ENCODE results near the gene THAP11.
A peak's percentile ranks its signal among the peaks of the same experiment; 100 is the strongest.

The THAP11 gene

DNA sequence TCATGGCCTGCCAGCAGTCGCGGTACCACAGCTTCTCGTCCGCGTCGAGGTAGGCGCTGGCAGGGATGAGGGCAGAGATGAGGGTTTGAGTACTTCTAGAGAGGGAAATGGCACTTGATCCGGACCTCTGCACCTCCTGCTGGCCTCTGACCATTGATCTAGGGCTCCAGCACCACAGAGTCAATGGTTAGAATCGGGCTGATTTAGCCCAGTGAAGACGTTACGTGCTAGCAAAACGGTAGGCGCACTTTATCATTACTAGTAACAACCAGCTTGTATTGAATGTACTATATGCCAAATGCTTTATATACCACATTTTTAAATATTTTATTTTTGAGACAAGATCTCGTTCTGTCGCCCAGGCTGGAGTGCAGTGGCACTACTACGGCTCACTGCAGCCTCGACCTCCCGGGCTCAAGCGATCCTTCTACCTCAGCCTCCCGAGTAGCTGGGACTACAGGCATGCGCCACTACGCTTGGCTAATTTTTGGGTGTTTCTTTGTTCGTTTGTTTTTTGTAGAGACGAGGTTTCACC, 34.9 kb upstream of the THAP11 start:
- peak overlapping the region in 4 of 5 donors; percentile 60 to 72 (median 64) for H3K9ac ChIP-seq (ENCODE audit: low read length in 5 of 5)
- peak overlapping the region; percentile 74 for H3K27ac ChIP-seq (ENCODE audit: low read depth, low read length)
- peak overlapping the region; percentile 72 to 98 (median 96) for H3K4me3 ChIP-seq (ENCODE audit: low read depth in 1 of 5, low read length in 5 of 5)
- peaks cover 3 to 11% (median 5%) of the 10 kb centered on the region in 5 donors for H3K36me3 ChIP-seq (ENCODE audit: control insufficient read depth in 5 of 5, insufficient read depth in 5 of 5, low read length in 5 of 5)
- no peaks in the 10 kb centered on the region for H3K9me3 ChIP-seq (ENCODE audit: control insufficient read depth in 5 of 5, low read length in 5 of 5)
- H3K27me3 ChIP-seq (ENCODE audit: control insufficient read depth in 5 of 5, insufficient read depth in 4 of 5, low read length in 5 of 5), result no peaks in the 10 kb centered on the region
- peaks cover 12 to 22% (median 21%) of the 10 kb centered on the region in 5 donors for H3K4me1 ChIP-seq (ENCODE audit: control insufficient read depth in 5 of 5, insufficient read depth in 5 of 5, low read length in 5 of 5)

DNA sequence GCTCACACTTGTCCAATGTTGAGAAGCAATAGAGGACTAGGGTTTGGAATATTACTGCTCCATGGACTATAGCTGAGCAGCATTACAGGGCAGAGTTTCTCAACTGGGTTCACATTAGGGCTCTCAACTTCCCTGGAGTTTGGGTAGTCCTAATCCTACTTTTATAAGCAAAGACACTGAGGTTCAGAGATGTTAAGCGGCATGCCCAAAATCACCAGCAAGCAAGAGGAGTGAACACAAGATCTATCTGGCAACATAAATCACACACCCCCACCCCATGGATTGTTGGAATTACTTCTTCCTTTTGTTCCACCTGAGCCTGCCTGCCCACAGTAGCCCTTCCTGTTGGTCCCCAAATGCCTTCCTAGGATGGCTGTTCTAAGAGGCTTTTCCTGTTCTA, 30.2 kb upstream of the THAP11 start:
- Histone ChIP-seq H3K36me3 (ENCODE audit: control insufficient read depth in 5 of 5, insufficient read depth in 5 of 5, low read length in 5 of 5) (no peaks in the 10 kb centered on the region), H3K9ac (ENCODE audit: low read length in 5 of 5) (no peak overlapping the region), H3K27ac (ENCODE audit: low read depth, low read length) (no peak overlapping the region), H3K4me1 (ENCODE audit: control insufficient read depth in 5 of 5, insufficient read depth in 5 of 5, low read length in 5 of 5) (peaks cover 4 to 7% (median 6%) of the 10 kb centered on the region in 5 donors), H3K27me3 (ENCODE audit: control insufficient read depth in 5 of 5, insufficient read depth in 4 of 5, low read length in 5 of 5) (no peaks in the 10 kb centered on the region), H3K4me3 (ENCODE audit: low read depth in 1 of 5, low read length in 5 of 5) (no peak overlapping the region), H3K9me3 (ENCODE audit: control insufficient read depth in 5 of 5, low read length in 5 of 5) (no peaks in the 10 kb centered on the region)

GRCh38 chr16:67814567-67814966, 27.6 kb upstream of the THAP11 start:
- Histone ChIP-seq H3K4me1 (ENCODE audit: control insufficient read depth in 5 of 5, insufficient read depth in 5 of 5, low read length in 5 of 5) (peaks cover 0 to 2% (median 0%) of the 10 kb centered on the region in 5 donors), H3K4me3 (ENCODE audit: low read depth in 1 of 5, low read length in 5 of 5) (no peak overlapping the region), H3K36me3 (ENCODE audit: control insufficient read depth in 5 of 5, insufficient read depth in 5 of 5, low read length in 5 of 5) (no peaks in the 10 kb centered on the region), H3K9ac (ENCODE audit: low read length in 5 of 5) (no peak overlapping the region), H3K27me3 (ENCODE audit: control insufficient read depth in 5 of 5, insufficient read depth in 4 of 5, low read length in 5 of 5) (no peaks in the 10 kb centered on the region), H3K27ac (ENCODE audit: low read depth, low read length) (no peak overlapping the region), H3K9me3 (ENCODE audit: control insufficient read depth in 5 of 5, low read length in 5 of 5) (no peaks in the 10 kb centered on the region)

DNA sequence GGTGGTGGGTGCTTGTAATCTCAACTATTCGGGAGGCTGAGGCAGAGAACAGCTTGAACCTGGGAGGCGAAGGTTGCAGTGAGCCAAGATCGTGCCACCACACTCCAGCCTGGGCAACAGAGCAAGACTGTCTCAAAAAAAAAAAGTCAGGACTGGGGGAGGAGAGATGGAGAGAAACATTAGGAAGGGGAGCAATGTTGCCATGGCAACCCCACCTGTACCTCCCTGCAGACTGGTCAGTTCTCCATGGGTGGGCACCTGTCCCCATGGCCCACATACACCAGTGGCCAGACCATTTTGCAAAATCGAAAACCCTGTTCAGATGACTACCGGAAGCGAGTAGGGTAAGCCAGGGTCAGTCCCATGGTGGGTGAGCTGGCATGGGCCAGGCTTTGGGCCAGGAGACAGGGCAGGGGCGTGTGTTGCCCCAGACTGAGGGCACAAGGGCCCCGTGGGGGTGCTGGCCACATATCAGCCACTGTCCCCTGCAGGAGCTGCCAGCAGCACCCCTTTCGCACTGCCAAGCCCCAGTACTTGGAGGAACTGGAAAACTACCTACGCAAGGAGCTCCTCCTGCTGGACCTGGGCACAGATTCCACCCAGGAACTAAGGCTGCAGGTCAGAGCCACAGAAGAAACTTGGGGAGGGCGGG, 21.4 kb upstream of the THAP11 start:
- no peak overlapping the region for H3K27ac ChIP-seq (ENCODE audit: low read depth, low read length)
- no peaks in the 10 kb centered on the region for H3K27me3 ChIP-seq (ENCODE audit: control insufficient read depth in 5 of 5, insufficient read depth in 4 of 5, low read length in 5 of 5)
- H3K9me3 ChIP-seq (ENCODE audit: control insufficient read depth in 5 of 5, low read length in 5 of 5), result no peaks in the 10 kb centered on the region

DNA sequence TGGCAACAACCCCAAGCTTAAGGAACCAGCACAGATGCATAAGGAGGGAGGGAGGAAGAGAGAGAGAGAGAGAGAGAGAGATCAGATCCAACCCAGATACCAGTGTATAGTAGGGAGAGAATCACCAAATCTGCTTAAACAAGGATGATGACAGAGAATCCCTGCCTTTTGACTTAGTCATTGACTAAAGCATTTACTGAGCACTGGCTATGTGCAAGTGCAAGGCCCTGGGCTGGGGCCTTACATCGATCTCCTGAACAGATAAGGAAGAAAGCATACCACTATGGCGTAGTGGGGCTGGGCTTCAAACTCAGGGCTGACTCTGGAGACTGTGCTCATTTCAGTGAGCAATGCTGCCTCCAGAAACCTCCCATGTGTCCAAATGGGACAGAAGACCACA, 19.6 kb upstream of the THAP11 start:
- Histone ChIP-seq H3K27me3 (ENCODE audit: control insufficient read depth in 5 of 5, insufficient read depth in 4 of 5, low read length in 5 of 5) (no peaks in the 10 kb centered on the region), H3K9me3 (ENCODE audit: control insufficient read depth in 5 of 5, low read length in 5 of 5) (no peaks in the 10 kb centered on the region), H3K27ac (ENCODE audit: low read depth, low read length) (no peak overlapping the region), H3K9ac (ENCODE audit: low read length in 5 of 5) (peak overlapping the region in 1 of 5 donors; percentile 15), H3K4me1 (ENCODE audit: control insufficient read depth in 5 of 5, insufficient read depth in 5 of 5, low read length in 5 of 5) (no peaks in the 10 kb centered on the region), H3K36me3 (ENCODE audit: control insufficient read depth in 5 of 5, insufficient read depth in 5 of 5, low read length in 5 of 5) (peaks cover 0 to 12% (median 10%) of the 10 kb centered on the region in 5 donors), H3K4me3 (ENCODE audit: low read depth in 1 of 5, low read length in 5 of 5) (no peak overlapping the region)

More for the DNA sequence above, 21.4 kb upstream of the THAP11 start:
- Histone ChIP-seq H3K9ac (ENCODE audit: low read length in 5 of 5) (no peak overlapping the region), H3K4me3 (ENCODE audit: low read depth in 1 of 5, low read length in 5 of 5) (no peak overlapping the region), H3K4me1 (ENCODE audit: control insufficient read depth in 5 of 5, insufficient read depth in 5 of 5, low read length in 5 of 5) (peaks cover 0 to 2% (median 0%) of the 10 kb centered on the region in 5 donors), H3K36me3 (ENCODE audit: control insufficient read depth in 5 of 5, insufficient read depth in 5 of 5, low read length in 5 of 5) (no peaks in the 10 kb centered on the region)

GRCh38 chr16:67825119-67825518, 17.0 kb upstream of the THAP11 start:
- no peaks in the 10 kb centered on the region for H3K4me1 ChIP-seq (ENCODE audit: control insufficient read depth in 5 of 5, insufficient read depth in 5 of 5, low read length in 5 of 5)
- no peaks in the 10 kb centered on the region for H3K9me3 ChIP-seq (ENCODE audit: control insufficient read depth in 5 of 5, low read length in 5 of 5)
- peaks cover 0 to 38% (median 36%) of the 10 kb centered on the region in 5 donors for H3K36me3 ChIP-seq (ENCODE audit: control insufficient read depth in 5 of 5, insufficient read depth in 5 of 5, low read length in 5 of 5)
- no peak overlapping the region for H3K9ac ChIP-seq (ENCODE audit: low read length in 5 of 5)
- H3K4me3 ChIP-seq (ENCODE audit: low read depth in 1 of 5, low read length in 5 of 5), result no peak overlapping the region
- H3K27me3 ChIP-seq (ENCODE audit: control insufficient read depth in 5 of 5, insufficient read depth in 4 of 5, low read length in 5 of 5), result no peaks in the 10 kb centered on the region
- H3K27ac ChIP-seq (ENCODE audit: low read depth, low read length), result no peak overlapping the region

DNA sequence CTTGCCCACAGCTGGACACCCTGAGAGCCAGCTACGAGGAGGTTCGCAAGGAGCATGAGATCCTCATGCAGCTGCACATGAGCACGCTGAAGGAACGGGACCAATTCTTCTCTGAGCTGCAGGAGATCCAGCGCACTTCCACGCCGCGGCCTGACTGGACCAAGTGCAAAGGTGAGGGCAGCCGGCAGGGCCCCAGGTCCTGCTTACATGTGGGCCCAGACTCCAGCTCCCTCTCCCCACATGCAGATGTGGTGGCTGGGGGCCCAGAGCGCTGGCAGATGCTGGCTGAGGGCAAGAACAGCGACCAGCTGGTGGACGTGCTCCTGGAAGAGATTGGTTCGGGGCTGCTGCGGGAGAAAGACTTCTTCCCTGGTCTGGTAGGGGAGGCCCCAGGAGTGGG, 16.2 kb upstream of the THAP11 start:
- Histone ChIP-seq H3K27ac (ENCODE audit: low read depth, low read length) (no peak overlapping the region), H3K9ac (ENCODE audit: low read length in 5 of 5) (no peak overlapping the region), H3K9me3 (ENCODE audit: control insufficient read depth in 5 of 5, low read length in 5 of 5) (no peaks in the 10 kb centered on the region)

GRCh38 chr16:67828651-67829050, 13.5 kb upstream of the THAP11 start:
- Histone ChIP-seq H3K4me1 (ENCODE audit: control insufficient read depth in 5 of 5, insufficient read depth in 5 of 5, low read length in 5 of 5) (peaks cover 4 to 16% (median 12%) of the 10 kb centered on the region in 5 donors), H3K27me3 (ENCODE audit: control insufficient read depth in 5 of 5, insufficient read depth in 4 of 5, low read length in 5 of 5) (no peaks in the 10 kb centered on the region), H3K9ac (ENCODE audit: low read length in 5 of 5) (no peak overlapping the region), H3K4me3 (ENCODE audit: low read depth in 1 of 5, low read length in 5 of 5) (no peak overlapping the region), H3K27ac (ENCODE audit: low read depth, low read length) (no peak overlapping the region), H3K9me3 (ENCODE audit: control insufficient read depth in 5 of 5, low read length in 5 of 5) (no peaks in the 10 kb centered on the region), H3K36me3 (ENCODE audit: control insufficient read depth in 5 of 5, insufficient read depth in 5 of 5, low read length in 5 of 5) (peaks cover 0 to 60% (median 58%) of the 10 kb centered on the region in 5 donors)

More for the DNA sequence above, 16.2 kb upstream of the THAP11 start:
- Histone ChIP-seq H3K36me3 (ENCODE audit: control insufficient read depth in 5 of 5, insufficient read depth in 5 of 5, low read length in 5 of 5) (peaks cover 0 to 46% (median 44%) of the 10 kb centered on the region in 5 donors), H3K27me3 (ENCODE audit: control insufficient read depth in 5 of 5, insufficient read depth in 4 of 5, low read length in 5 of 5) (no peaks in the 10 kb centered on the region), H3K4me1 (ENCODE audit: control insufficient read depth in 5 of 5, insufficient read depth in 5 of 5, low read length in 5 of 5) (no peaks in the 10 kb centered on the region), H3K4me3 (ENCODE audit: low read depth in 1 of 5, low read length in 5 of 5) (no peak overlapping the region)

GRCh38 chr16:67833030-67833414, 9.1 kb upstream of the THAP11 start:
- H3K36me3 ChIP-seq (ENCODE audit: control insufficient read depth in 5 of 5, insufficient read depth in 5 of 5, low read length in 5 of 5), result peaks cover 0 to 43% (median 43%) of the 10 kb centered on the region in 5 donors
- peak overlapping the region; percentile 78 to 93 (median 91) for H3K9ac ChIP-seq (ENCODE audit: low read length in 5 of 5)
- H3K27ac ChIP-seq (ENCODE audit: low read depth, low read length), result peak overlapping the region; percentile 70
- H3K27me3 ChIP-seq (ENCODE audit: control insufficient read depth in 5 of 5, insufficient read depth in 4 of 5, low read length in 5 of 5), result no peaks in the 10 kb centered on the region
- peak overlapping the region; percentile 71 to 88 (median 80) for H3K4me3 ChIP-seq (ENCODE audit: low read depth in 1 of 5, low read length in 5 of 5)
- peaks cover 4 to 22% (median 18%) of the 10 kb centered on the region in 5 donors for H3K4me1 ChIP-seq (ENCODE audit: control insufficient read depth in 5 of 5, insufficient read depth in 5 of 5, low read length in 5 of 5)
- no peaks in the 10 kb centered on the region for H3K9me3 ChIP-seq (ENCODE audit: control insufficient read depth in 5 of 5, low read length in 5 of 5)

DNA sequence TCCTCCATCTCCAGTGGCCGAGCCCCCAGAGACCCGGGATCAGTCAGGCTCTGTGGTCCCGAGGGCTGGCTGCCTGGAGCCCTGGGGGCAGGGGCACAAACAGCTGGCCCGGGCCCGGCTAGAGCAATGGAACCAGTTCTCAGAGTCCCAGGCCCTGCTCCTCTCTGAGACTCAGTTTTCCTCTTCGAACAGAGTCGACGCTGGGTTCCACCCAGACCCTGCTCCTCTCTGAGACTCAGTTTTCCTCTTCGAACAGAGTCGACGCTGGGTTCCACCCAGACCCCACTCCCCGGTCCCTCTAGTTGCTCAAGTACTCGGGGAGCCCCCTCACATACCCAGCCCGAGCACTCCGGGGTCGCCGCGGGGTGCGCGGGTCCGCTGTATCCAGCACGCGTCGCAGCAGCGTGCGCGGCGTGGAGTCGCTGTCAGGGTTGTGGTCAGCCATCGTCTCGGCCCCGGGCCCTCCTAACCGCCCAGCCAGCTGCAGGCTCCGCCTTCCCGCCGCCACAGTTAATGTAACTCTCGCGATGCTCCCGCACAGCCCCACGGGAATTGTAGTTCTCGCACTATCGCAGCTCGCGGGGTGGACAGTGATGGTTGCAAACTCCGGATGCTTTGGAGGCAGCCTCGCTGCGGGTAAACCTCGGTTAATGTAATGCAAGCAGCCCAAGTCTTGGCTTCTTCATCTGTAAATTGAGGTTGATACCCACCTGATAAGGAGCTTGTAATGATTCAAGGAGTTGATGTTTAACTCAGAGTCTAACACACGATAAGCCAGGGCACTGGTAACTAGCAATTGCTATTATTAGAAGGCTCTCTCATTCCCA, 8.5 kb upstream of the THAP11 start:
- Histone ChIP-seq H3K9ac (ENCODE audit: low read length in 5 of 5) (peak overlapping the region; percentile 78 to 93 (median 91)), H3K27me3 (ENCODE audit: control insufficient read depth in 5 of 5, insufficient read depth in 4 of 5, low read length in 5 of 5) (no peaks in the 10 kb centered on the region), H3K27ac (ENCODE audit: low read depth, low read length) (peak overlapping the region; percentile 70), H3K4me1 (ENCODE audit: control insufficient read depth in 5 of 5, insufficient read depth in 5 of 5, low read length in 5 of 5) (peaks cover 4 to 22% (median 18%) of the 10 kb centered on the region in 5 donors), H3K36me3 (ENCODE audit: control insufficient read depth in 5 of 5, insufficient read depth in 5 of 5, low read length in 5 of 5) (peaks cover 0 to 37% (median 36%) of the 10 kb centered on the region in 5 donors), H3K9me3 (ENCODE audit: control insufficient read depth in 5 of 5, low read length in 5 of 5) (no peaks in the 10 kb centered on the region), H3K4me3 (ENCODE audit: low read depth in 1 of 5, low read length in 5 of 5) (peak overlapping the region; percentile 71 to 88 (median 80))

Data from subcutaneous abdominal adipose tissue (tissue), 5 donors.